Measurements from ENCODE around the gene CLTC. TPM values are rescaled to one million over a fixed set of nuclear protein-coding genes. Genes with fewer than 3 reads are reported as not detected.

CLTC gene
- total RNA-seq, 4 donors from 2014 or later: 141 to 284 (median 237) TPM

DNA sequence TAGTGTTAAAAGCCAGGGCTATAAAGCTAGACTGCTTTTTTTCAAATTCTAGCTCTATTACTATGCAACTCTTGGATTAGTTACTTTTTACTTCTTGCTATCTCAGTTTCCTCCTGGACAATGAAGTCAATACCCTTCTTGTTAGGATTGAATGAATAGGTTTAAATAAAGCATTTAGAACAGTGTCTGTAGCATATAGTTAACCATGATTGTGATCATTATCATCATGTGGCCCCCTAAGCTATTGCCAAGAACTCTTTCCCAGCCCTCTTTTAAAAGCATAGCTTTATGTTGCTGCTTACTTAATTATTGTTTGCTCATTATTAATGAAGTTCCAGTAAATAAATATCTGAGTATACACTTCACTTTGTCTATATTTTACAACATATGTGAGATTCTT lies 92.2 kb downstream of the CLTC start:
- TF ChIP-seq, protein P1, sequence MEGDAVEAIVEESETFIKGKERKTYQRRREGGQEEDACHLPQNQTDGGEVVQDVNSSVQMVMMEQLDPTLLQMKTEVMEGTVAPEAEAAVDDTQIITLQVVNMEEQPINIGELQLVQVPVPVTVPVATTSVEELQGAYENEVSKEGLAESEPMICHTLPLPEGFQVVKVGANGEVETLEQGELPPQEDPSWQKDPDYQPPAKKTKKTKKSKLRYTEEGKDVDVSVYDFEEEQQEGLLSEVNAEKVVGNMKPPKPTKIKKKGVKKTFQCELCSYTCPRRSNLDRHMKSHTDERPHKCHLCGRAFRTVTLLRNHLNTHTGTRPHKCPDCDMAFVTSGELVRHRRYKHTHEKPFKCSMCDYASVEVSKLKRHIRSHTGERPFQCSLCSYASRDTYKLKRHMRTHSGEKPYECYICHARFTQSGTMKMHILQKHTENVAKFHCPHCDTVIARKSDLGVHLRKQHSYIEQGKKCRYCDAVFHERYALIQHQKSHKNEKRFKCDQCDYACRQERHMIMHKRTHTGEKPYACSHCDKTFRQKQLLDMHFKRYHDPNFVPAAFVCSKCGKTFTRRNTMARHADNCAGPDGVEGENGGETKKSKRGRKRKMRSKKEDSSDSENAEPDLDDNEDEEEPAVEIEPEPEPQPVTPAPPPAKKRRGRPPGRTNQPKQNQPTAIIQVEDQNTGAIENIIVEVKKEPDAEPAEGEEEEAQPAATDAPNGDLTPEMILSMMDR (IDR thresholded peaks at IDR 0.05; ENCODE audit: low read depth): no peak

DNA sequence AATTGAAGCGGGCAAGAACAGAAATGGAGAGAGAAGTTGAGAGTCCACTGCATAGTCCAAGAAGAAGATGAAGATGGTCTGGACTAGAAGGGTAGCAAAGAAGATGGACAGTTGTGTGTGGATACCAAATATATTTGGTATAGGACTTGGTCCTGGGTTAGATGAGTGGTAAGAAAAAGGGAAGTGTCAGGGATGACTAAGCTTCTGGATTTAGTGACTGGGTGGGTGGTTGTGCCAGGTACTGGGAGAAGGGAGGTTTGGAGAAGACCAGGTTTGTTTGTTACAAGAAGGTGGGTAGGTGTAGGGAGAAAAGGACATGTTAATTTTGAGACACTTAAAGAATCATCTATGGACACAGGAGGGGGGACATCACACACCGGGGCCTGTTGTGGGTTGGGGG lies 93.2 kb downstream of the CLTC start:
- TF ChIP-seq, protein P1 (IDR thresholded peaks at IDR 0.05; ENCODE audit: low read depth): no peak

DNA sequence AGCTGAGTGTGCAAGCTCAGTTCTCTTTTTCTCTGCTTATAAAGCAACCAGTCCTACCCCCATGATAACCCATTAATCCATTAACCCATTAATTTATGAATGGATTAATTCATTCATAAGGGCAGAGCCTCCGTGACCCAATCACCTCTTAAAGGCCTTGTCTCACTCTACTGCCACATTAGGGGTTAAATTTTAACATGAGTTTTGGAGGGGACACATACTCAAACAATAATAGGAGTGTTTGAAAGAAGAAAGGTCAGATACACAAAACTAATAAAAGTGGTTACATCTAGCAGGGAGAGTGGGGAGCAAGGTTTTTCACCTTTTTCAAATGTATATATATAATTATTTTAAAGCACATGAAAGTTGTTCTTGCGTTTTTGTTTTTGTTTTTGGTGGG lies 94.6 kb downstream of the CLTC start:
- TF ChIP-seq, protein P1 (IDR thresholded peaks at IDR 0.05; ENCODE audit: low read depth): no peak

DNA sequence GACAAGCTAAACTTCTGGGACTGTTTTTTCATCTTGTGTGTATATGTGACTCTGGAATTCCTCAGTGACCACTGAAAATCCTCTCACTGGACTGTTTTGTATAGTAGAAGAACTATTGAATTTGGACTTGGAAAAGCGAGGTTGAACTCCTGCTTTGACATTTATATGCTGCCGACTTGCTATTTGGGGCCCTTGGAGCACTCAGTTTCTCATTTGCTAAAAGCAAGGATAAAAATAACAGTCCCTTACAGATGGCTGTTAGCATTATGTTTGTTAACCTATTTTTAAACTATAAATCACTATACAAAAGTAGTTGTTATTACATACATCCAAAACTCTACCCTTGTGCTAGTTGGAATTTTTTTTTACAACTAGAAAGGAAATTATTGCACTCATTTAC lies 96.7 kb downstream of the CLTC start:
- TF ChIP-seq, protein P1 (IDR thresholded peaks at IDR 0.05; ENCODE audit: low read depth): no peak

DNA sequence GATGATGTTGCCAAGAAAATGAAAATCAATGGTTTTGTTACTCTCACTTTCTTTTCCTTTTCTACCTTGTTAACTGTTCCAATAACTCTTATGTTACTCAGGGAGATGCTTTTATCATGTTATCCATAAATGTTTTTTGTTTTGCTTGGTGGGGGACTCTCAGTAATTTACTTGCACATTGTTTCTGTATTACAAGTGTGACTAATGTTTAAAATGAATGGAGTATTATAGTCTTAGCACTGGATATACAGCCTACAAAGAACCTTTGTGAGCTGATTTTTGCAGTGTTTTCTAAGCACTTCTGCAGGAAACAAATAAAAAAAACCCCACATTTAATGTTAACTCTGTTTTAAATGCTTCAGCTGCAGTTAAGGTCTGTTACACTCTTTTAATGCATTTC lies 99.8 kb downstream of the CLTC start:
- TF ChIP-seq, protein P1 (IDR thresholded peaks at IDR 0.05; ENCODE audit: low read depth): no peak

DNA sequence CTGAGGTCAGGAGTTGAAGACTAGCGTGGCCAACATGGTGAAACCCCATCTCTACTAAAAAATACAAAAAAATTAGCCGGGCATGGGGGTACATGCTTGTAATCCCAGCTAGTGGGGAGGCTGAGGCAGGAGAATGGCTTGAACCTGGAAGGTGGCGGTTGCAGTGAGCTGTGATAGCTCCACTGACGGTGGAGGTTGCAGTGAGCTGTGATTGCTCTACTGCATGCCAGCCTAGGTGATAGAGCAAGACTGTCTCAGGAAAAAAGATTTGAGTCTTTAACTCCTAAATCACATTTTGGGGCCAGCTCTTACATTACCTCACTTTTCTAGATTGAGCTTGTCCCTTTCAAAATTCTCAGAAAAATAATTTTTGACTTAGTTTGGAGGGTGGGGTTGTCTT lies 102.9 kb downstream of the CLTC start:
- TF ChIP-seq, protein P1 (IDR thresholded peaks at IDR 0.05; ENCODE audit: low read depth): no peak

DNA sequence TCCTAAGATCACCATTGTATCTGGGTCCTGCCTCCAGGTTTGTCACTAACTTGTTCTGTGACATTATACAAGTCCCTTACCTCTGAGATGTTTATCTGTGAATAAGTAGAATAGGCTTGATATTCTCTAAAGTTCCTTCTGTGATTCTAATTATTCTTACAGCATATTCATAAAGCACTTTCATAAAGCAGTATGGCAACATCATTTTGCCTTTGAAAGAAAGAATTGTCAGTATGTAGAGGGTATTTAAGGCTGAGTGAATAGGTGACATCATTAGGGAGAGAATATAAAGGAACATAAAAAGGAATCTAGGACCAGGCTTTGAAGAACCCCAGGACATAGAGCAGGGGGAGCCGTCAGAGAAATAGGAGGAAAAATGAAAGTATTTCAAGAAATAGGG lies 103.3 kb downstream of the CLTC start:
- TF ChIP-seq, protein P1 (IDR thresholded peaks at IDR 0.05; ENCODE audit: low read depth): no peak
